Liver (tissue), 9 donors: ENCODE results near the gene SETD5. TPM values are rescaled to one million over a fixed set of nuclear protein-coding genes. Genes with fewer than 3 reads are reported as not detected.

Experiments
- DNase-seq: peaks from one replicate; pipeline ENCODE4 v3.0.0-alpha.2; 2017; ENCODE audit warnings: low spot score
- H3K27ac ChIP-seq, 2 donors: one replicate each; pipeline ENCODE4 v1.7.0; 2013; ENCODE audit warnings: inconsistent platforms in 2 of 2, low read length in 2 of 2, control low read depth in 1 of 2, low read depth in 1 of 2, mild to moderate bottlenecking in 1 of 2
- H3K27me3 ChIP-seq, 4 donors: one replicate each; pipeline versions ENCODE4 v1.6.1 to v1.7.0; 2013; ENCODE audit warnings: low read length in 3 of 4, inconsistent platforms in 1 of 4, mild to moderate bottlenecking in 1 of 4, moderate library complexity in 1 of 4; ENCODE audit not compliant: control insufficient read depth in 4 of 4, insufficient read depth in 4 of 4
- H3K36me3 ChIP-seq, 4 donors: one replicate each; pipeline versions ENCODE4 v1.6.1 to v1.7.0; 2013; ENCODE audit warnings: low read length in 3 of 4, mild to moderate bottlenecking in 3 of 4, low read depth in 1 of 4, moderate library complexity in 1 of 4; ENCODE audit not compliant: control insufficient read depth in 4 of 4, insufficient read depth in 3 of 4
- H3K4me1 ChIP-seq, 4 donors: one replicate each; pipeline versions ENCODE4 v1.6.1 to v1.7.0; 2013; ENCODE audit warnings: low read length in 3 of 4, mild to moderate bottlenecking in 3 of 4, moderate library complexity in 1 of 4; ENCODE audit not compliant: control insufficient read depth in 4 of 4, insufficient read depth in 4 of 4
- H3K4me3 ChIP-seq, 3 donors: one replicate each; pipeline versions ENCODE4 v1.6.1 to v1.7.0; 2013; ENCODE audit warnings: low read length in 3 of 3, control low read depth in 1 of 3, low read depth in 1 of 3, mild to moderate bottlenecking in 1 of 3
- H3K9ac ChIP-seq, 2 donors: one replicate each; pipeline ENCODE4 v1.7.0; 2013; ENCODE audit warnings: low read length in 2 of 2, mild to moderate bottlenecking in 2 of 2, moderate library complexity in 2 of 2, control low read depth in 1 of 2, low read depth in 1 of 2
- H3K9me3 ChIP-seq, 4 donors: one replicate each; pipeline versions ENCODE4 v1.6.1 to v1.7.0; 2013; ENCODE audit warnings: low read length in 3 of 4; ENCODE audit not compliant: control insufficient read depth in 4 of 4
- EGR1 ChIP-seq, 2 donors: IDR thresholded peaks; 2 replicates each; pipeline ENCODE4 v1.6.1; 2016 to 2018; ENCODE audit warnings: antibody characterized with exemption in 2 of 2, low read depth in 2 of 2
- FOXA1 ChIP-seq: IDR thresholded peaks from 2 replicates; pipeline ENCODE4 v1.6.1; 2016; ENCODE audit warnings: antibody characterized with exemption
- FOXA2 ChIP-seq: IDR thresholded peaks from 2 replicates; pipeline ENCODE4 v1.6.1; 2016; ENCODE audit warnings: antibody characterized with exemption
- GABPA ChIP-seq, 2 donors: IDR thresholded peaks in 1 of 2; conservative IDR thresholded peaks in 1 of 2; 2 replicates each; pipeline ENCODE4 v1.6.1; 2016; ENCODE audit warnings: antibody characterized with exemption in 2 of 2, mild to moderate bottlenecking in 1 of 2, moderate library complexity in 1 of 2
- HNF4A ChIP-seq, 2 donors: conservative IDR thresholded peaks; 2 replicates each; pipeline ENCODE4 v1.6.1; 2016; ENCODE audit warnings: antibody characterized with exemption in 2 of 2, mild to moderate bottlenecking in 2 of 2
- HNF4G ChIP-seq: IDR thresholded peaks from 2 replicates; pipeline ENCODE4 v1.6.1; 2016; ENCODE audit warnings: antibody characterized with exemption
- JUND ChIP-seq, 2 donors: IDR thresholded peaks; 2 replicates each; pipeline ENCODE4 v1.6.1; 2016; ENCODE audit warnings: antibody characterized with exemption in 2 of 2
- NR2F2 ChIP-seq: IDR thresholded peaks from 2 replicates; pipeline ENCODE4 v1.6.1; 2016; ENCODE audit warnings: antibody characterized with exemption
- RAD21 ChIP-seq, 2 donors: IDR thresholded peaks; 2 replicates each; pipeline ENCODE4 v1.6.1; 2016; ENCODE audit warnings: antibody characterized with exemption in 2 of 2, mild to moderate bottlenecking in 2 of 2
- RXRA ChIP-seq, 2 donors: IDR thresholded peaks; 2 replicates each; pipeline ENCODE4 v1.6.1; 2017 to 2018; ENCODE audit warnings: antibody characterized with exemption in 2 of 2, mild to moderate bottlenecking in 1 of 2
- SP1 ChIP-seq: IDR thresholded peaks from 2 replicates; pipeline ENCODE4 v1.6.1; 2018; ENCODE audit warnings: antibody characterized with exemption, mild to moderate bottlenecking
- TAF1 ChIP-seq: conservative IDR thresholded peaks from 2 replicates; pipeline ENCODE4 v1.6.1; 2016; ENCODE audit warnings: antibody characterized with exemption, mild to moderate bottlenecking
- YY1 ChIP-seq: IDR thresholded peaks from 2 replicates; pipeline ENCODE4 v1.6.1; 2016; ENCODE audit warnings: antibody characterized with exemption, mild to moderate bottlenecking
- polyA plus RNA-seq, 2 donors: library from polyadenylated mRNA; stranded (reverse) in 1 of 2; unstranded in 1 of 2; fragments of 200-250 nt in 1 of 2; fragments of >200 nt in 1 of 2; fragmentation: Nextera tagmentation in 1 of 2; extraction: Ambion mirVana in 1 of 2; gene quantifications; one replicate each; pipeline versions ENCODE4 v1.2.1 to v1.2.3, GENCODE V29; 2013 to 2015
- total RNA-seq, 2 donors: library from RNA; depleted of rRNA; stranded (reverse); fragments of >200 nt; gene quantifications; one replicate each; pipeline ENCODE4 v1.2.3, GENCODE V29; 2014
- TF ChIP-seq, protein P1 (sequence below): fragments of 150-350 bp; IDR thresholded peaks from 2 replicates; pipeline ENCODE4 v1.5.1; 2017; ENCODE audit warnings: improper control_type of control experiment, low read depth, low read length; ENCODE audit not compliant: missing input control
- TF ChIP-seq, protein P2 (sequence below): IDR thresholded peaks from 2 replicates; pipeline ENCODE4 v1.6.1; 2016; ENCODE audit warnings: antibody characterized with exemption
- TF ChIP-seq, protein P3 (sequence below): IDR thresholded peaks from 2 replicates; pipeline ENCODE4 v1.6.1; 2016; ENCODE audit warnings: antibody characterized with exemption
- TF ChIP-seq, protein P4 (sequence below): IDR thresholded peaks from 2 replicates; pipeline ENCODE4 v1.6.1; 2016; ENCODE audit warnings: antibody characterized with exemption
- TF ChIP-seq, protein P5 (sequence below): IDR thresholded peaks from 2 replicates; pipeline ENCODE4 v1.6.1; 2016; ENCODE audit warnings: antibody characterized with exemption, mild to moderate bottlenecking
- donor health status: healthy.
- donor health status: healthy.
- donor health status: healthy.
- donor health status: healthy.
- donor health status: healthy.

The SETD5 gene
- total and polyA plus RNA-seq, 4 donors: 17.9 to 76.6 (median 24.3) TPM

DNA sequence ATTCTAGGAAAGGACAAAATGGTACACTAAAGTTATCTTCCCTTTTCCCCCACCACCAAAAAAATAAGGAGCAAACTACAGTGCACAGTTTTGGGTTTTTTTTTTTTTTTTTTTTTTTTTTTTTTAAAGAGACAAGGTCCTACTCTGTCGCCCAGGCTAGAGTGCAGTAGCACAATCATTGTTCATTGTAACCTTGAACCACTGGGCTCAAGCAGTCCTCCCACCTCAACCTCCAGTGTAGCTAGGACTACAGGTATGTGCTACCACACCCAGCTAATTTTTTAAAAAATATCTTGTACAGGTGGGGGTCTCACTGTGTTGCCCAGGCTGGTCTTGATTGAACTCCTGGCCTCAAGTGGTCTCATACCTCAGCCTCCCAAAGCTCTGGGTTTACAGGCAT, 14.9 kb downstream of the SETD5 start (continued):
- TF ChIP-seq, protein P1, sequence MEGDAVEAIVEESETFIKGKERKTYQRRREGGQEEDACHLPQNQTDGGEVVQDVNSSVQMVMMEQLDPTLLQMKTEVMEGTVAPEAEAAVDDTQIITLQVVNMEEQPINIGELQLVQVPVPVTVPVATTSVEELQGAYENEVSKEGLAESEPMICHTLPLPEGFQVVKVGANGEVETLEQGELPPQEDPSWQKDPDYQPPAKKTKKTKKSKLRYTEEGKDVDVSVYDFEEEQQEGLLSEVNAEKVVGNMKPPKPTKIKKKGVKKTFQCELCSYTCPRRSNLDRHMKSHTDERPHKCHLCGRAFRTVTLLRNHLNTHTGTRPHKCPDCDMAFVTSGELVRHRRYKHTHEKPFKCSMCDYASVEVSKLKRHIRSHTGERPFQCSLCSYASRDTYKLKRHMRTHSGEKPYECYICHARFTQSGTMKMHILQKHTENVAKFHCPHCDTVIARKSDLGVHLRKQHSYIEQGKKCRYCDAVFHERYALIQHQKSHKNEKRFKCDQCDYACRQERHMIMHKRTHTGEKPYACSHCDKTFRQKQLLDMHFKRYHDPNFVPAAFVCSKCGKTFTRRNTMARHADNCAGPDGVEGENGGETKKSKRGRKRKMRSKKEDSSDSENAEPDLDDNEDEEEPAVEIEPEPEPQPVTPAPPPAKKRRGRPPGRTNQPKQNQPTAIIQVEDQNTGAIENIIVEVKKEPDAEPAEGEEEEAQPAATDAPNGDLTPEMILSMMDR: no peak
- TF ChIP-seq, protein P2, sequence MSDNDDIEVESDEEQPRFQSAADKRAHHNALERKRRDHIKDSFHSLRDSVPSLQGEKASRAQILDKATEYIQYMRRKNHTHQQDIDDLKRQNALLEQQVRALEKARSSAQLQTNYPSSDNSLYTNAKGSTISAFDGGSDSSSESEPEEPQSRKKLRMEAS: no peak
- TF ChIP-seq FOXA2 (no peak), SP1 (no peak), EGR1 (IDR thresholded peaks at IDR 0.05; ENCODE audit: low read depth in 2 of 2) (no peak), HNF4A (conservative IDR thresholded peaks at IDR 0.05) (no peak), FOXA1 (no peak)

DNA sequence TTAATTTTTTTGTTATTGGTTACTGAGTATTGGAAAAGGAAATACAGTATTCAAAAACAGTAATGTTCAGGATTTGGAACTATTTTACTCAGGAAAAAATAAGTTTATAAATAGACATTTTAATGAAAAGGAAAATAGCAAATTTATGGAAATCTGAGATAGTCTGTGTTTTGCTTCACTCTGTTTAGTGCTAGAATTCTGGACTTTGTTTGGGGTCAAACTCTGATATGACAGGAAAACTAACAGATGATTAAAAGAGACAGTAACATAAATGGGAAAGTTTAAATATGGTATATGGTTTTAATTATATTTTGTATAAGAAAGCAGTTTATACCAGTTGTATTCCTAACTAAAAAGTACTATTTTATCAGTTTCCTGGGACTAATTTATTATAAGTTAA, 17.4 kb downstream of the SETD5 start:
- Histone ChIP-seq H3K4me1 (peaks cover 19 to 51% (median 39%) of the 10 kb centered on the region in 4 donors), H3K36me3 (no peaks in the 10 kb centered on the region), H3K4me3 (no peak overlapping the region), H3K27me3 (no peaks in the 10 kb centered on the region), H3K27ac (peak overlapping the region; percentile 58 to 59), H3K9me3 (no peaks in the 10 kb centered on the region), H3K9ac (peak overlapping the region; percentile 16 to 70)
- no peak for DNase-seq
- TF ChIP-seq NR2F2 (no peak), JUND (IDR thresholded peaks at IDR 0.05) (peak in 1 of 2 donors; percentile 35), HNF4A (conservative IDR thresholded peaks at IDR 0.05) (peak; percentile 98 to 100), HNF4G (peak; percentile 92), RXRA (IDR thresholded peaks at IDR 0.05) (peak; percentile 20 to 43), TAF1 (no peak), EGR1 (IDR thresholded peaks at IDR 0.05; ENCODE audit: low read depth in 2 of 2) (no peak), FOXA1 (no peak), YY1 (peak; percentile 30), SP1 (peak; percentile 82), GABPA (IDR thresholded peaks at IDR 0.05 in 1 of 2, conservative IDR thresholded peaks at IDR 0.05 in 1 of 2) (no peak), RAD21 (IDR thresholded peaks at IDR 0.05) (no peak), FOXA2 (no peak)
- TF ChIP-seq, protein P1: no peak
- TF ChIP-seq, protein P3, sequence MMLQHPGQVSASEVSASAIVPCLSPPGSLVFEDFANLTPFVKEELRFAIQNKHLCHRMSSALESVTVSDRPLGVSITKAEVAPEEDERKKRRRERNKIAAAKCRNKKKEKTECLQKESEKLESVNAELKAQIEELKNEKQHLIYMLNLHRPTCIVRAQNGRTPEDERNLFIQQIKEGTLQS: peak; percentile 33
- TF ChIP-seq, protein P2: peak; percentile 46
- TF ChIP-seq, protein P4, sequence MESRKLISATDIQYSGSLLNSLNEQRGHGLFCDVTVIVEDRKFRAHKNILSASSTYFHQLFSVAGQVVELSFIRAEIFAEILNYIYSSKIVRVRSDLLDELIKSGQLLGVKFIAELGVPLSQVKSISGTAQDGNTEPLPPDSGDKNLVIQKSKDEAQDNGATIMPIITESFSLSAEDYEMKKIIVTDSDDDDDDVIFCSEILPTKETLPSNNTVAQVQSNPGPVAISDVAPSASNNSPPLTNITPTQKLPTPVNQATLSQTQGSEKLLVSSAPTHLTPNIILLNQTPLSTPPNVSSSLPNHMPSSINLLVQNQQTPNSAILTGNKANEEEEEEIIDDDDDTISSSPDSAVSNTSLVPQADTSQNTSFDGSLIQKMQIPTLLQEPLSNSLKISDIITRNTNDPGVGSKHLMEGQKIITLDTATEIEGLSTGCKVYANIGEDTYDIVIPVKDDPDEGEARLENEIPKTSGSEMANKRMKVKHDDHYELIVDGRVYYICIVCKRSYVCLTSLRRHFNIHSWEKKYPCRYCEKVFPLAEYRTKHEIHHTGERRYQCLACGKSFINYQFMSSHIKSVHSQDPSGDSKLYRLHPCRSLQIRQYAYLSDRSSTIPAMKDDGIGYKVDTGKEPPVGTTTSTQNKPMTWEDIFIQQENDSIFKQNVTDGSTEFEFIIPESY: no peak
- TF ChIP-seq, protein P5, sequence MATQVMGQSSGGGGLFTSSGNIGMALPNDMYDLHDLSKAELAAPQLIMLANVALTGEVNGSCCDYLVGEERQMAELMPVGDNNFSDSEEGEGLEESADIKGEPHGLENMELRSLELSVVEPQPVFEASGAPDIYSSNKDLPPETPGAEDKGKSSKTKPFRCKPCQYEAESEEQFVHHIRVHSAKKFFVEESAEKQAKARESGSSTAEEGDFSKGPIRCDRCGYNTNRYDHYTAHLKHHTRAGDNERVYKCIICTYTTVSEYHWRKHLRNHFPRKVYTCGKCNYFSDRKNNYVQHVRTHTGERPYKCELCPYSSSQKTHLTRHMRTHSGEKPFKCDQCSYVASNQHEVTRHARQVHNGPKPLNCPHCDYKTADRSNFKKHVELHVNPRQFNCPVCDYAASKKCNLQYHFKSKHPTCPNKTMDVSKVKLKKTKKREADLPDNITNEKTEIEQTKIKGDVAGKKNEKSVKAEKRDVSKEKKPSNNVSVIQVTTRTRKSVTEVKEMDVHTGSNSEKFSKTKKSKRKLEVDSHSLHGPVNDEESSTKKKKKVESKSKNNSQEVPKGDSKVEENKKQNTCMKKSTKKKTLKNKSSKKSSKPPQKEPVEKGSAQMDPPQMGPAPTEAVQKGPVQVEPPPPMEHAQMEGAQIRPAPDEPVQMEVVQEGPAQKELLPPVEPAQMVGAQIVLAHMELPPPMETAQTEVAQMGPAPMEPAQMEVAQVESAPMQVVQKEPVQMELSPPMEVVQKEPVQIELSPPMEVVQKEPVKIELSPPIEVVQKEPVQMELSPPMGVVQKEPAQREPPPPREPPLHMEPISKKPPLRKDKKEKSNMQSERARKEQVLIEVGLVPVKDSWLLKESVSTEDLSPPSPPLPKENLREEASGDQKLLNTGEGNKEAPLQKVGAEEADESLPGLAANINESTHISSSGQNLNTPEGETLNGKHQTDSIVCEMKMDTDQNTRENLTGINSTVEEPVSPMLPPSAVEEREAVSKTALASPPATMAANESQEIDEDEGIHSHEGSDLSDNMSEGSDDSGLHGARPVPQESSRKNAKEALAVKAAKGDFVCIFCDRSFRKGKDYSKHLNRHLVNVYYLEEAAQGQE: peak; percentile 58
